ENCODE results near the gene ERH.

DNA sequence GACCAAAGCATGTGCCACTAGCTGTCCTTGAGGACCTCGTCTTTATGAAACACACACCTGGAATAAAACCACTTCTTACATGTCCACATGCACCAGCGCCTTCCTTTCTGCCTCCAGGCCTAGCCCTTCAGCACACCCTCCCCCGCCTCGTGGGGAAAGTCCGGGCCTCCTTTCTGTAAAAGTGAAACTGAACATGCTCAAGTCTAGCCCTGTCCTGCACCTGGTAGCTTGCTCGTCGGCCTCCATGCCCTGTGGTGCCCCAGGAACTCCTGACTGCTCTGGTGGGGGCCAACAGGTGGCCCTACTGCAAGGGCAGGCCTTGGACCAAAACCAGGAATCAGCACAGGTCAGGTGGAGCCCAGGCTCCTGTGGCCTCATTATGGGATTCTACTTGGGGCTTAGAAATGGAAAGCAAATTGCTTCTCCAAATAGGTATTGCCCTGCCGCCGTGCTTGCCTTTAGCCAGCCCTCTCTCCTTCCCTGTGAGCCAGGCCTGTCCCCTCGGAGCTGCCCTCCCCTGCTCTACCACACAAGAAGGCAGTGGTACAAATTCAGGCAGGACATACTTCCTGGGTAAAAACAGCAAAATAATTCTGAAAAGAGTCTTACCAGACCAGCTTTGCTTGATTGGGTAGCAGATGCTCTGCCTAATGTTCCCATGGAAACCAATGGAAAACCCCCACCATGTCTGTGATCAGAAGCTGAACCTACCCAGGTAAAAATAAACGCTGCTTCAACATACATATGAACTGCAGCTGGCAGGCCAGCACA, 43.5 kb downstream of the ERH start:
- no peak for TF ChIP-seq ELF4 (IDR thresholded peaks at IDR 0.05)
- no peak for TF ChIP-seq LEF1 (IDR thresholded peaks at IDR 0.05; ENCODE audit: borderline replicate concordance)
- no peak for TF ChIP-seq NFRKB (IDR thresholded peaks at IDR 0.05)
- TF ChIP-seq FOXM1 (IDR thresholded peaks at IDR 0.05; ENCODE audit: borderline replicate concordance), result no peak
- TF ChIP-seq SP1 (IDR thresholded peaks at IDR 0.05), result no peak
- TF ChIP-seq ARNT (IDR thresholded peaks at IDR 0.05), result no peak
- no peak for TF ChIP-seq TARDBP (IDR thresholded peaks at IDR 0.05)
- no peak for TF ChIP-seq ZNF384 (IDR thresholded peaks at IDR 0.05)
- no peak for TF ChIP-seq L3MBTL2 (conservative IDR thresholded peaks at IDR 0.05)
- TF ChIP-seq FOXA1 (IDR thresholded peaks at IDR 0.05), result no peak
- no peak for TF ChIP-seq FOXK2 (IDR thresholded peaks at IDR 0.05)
- TF ChIP-seq SUZ12 (IDR thresholded peaks at IDR 0.05), result no peak

Data from HEK293T (cell line).